C1 segment of cervical spinal cord (tissue), 14 donors: ENCODE measurements around the gene ABCG8.

Source experiments
- DNase-seq, 14 donors: peaks; one replicate each; lab custom pipeline; 2025; lab: John Stamatoyannopoulos, UW

ABCG8 gene

GRCh38 chr2:43838560-43839267, at the start of gene ABCG8, which contains the start of gene ABCG5:
ABCG8 (plus strand) TSS chr2:43838971; CDS start chr2:43839054, 83 bp downstream.
ABCG5 (minus strand) TSS chr2:43838839; CDS start chr2:43838679, 160 bp downstream.
- no peak for DNase-seq

- no peak for DNase-seq
Measured at GRCh38 chr2:43790147-43790546, 48.6 kb upstream of the ABCG8 start.

GRCh38 chr2:43791035-43791765, 47.6 kb upstream of the ABCG8 start:
- no peak for DNase-seq

GRCh38 chr2:43792653-43793052, 46.1 kb upstream of the ABCG8 start:
- DNase-seq = no peak

- no peak for DNase-seq
Measured at GRCh38 chr2:43794956-43795355, 43.8 kb upstream of the ABCG8 start.

GRCh38 chr2:43796206-43796605, 42.6 kb upstream of the ABCG8 start:
- no peak for DNase-seq

- DNase-seq = no peak
Measured at GRCh38 chr2:43798300-43798699, 40.5 kb upstream of the ABCG8 start.

GRCh38 chr2:43800894-43801293, 37.9 kb upstream of the ABCG8 start:
- no peak for DNase-seq

GRCh38 chr2:43802135-43802534, 36.6 kb upstream of the ABCG8 start:
- no peak for DNase-seq

GRCh38 chr2:43803113-43803512, 35.7 kb upstream of the ABCG8 start:
- no peak for DNase-seq

- DNase-seq = no peak
Measured at GRCh38 chr2:43806719-43807031, 32.1 kb upstream of the ABCG8 start.

GRCh38 chr2:43810452-43810851, 28.3 kb upstream of the ABCG8 start:
- DNase-seq = no peak

GRCh38 chr2:43810888-43811287, 27.9 kb upstream of the ABCG8 start:
- DNase-seq = no peak

GRCh38 chr2:43812006-43812405, 26.8 kb upstream of the ABCG8 start:
- DNase-seq = no peak

GRCh38 chr2:43812947-43813346, 25.8 kb upstream of the ABCG8 start:
- DNase-seq = no peak

- DNase-seq = no peak
Measured at GRCh38 chr2:43814711-43815110, 24.1 kb upstream of the ABCG8 start.

- no peak for DNase-seq
Measured at GRCh38 chr2:43818761-43819160, 20.0 kb upstream of the ABCG8 start.

- DNase-seq = no peak
Measured at GRCh38 chr2:43819491-43820163, 19.1 kb upstream of the ABCG8 start.

- DNase-seq = no peak
Measured at GRCh38 chr2:43822839-43823238, 15.9 kb upstream of the ABCG8 start.

- no peak for DNase-seq
Measured at GRCh38 chr2:43823751-43824150, 15.0 kb upstream of the ABCG8 start.

GRCh38 chr2:43824512-43824911, 14.3 kb upstream of the ABCG8 start:
- no peak for DNase-seq

- DNase-seq = no peak
Measured at GRCh38 chr2:43824951-43825493, 13.7 kb upstream of the ABCG8 start.
